AG04450 (cell line): ENCODE data around the gene LRRFIP2. TPM values are rescaled to one million over a fixed set of nuclear protein-coding genes. Genes with fewer than 3 reads are reported as not detected.

ENCODE experiments used
- CTCF ChIA-PET: fragments of 300-600, 350-600 bp; formaldehyde crosslinking; extraction: SDS; loops from one replicate; lab custom pipeline; 2022; ENCODE audit warnings: antibody characterized with exemption, inconsistent platforms; lab: Charles Lee
- POLR2A ChIA-PET: fragments of 350-600 bp; formaldehyde crosslinking; extraction: SDS; loops from one replicate; lab custom pipeline; 2021; ENCODE audit warnings: antibody characterized with exemption, inconsistent platforms; lab: Yijun Ruan, JAX
- DNase-seq: peaks from one replicate; pipeline ENCODE4 v3.0.0-alpha.2; 2011; ENCODE audit warnings: low read depth, low spot score
- H3K27ac ChIP-seq: one replicate; pipeline ENCODE4 v1.5.1; 2012; ENCODE audit warnings: low read depth, low read length, control low read depth
- H3K27me3 ChIP-seq: one replicate; pipeline ENCODE4 v1.6.0; 2012; ENCODE audit warnings: low read length; ENCODE audit not compliant: control insufficient read depth, insufficient read depth
- H3K4me3 ChIP-seq: 2 replicates; pipeline ENCODE4 v1.5.1; 2011; ENCODE audit warnings: mild to moderate bottlenecking, low read depth, low read length, control low read depth
- H3K9me3 ChIP-seq: 2 replicates; pipeline ENCODE4 v1.5.1; 2012; ENCODE audit warnings: low read length; ENCODE audit not compliant: control insufficient read depth, insufficient read depth
- polyA plus RNA-seq: library from polyadenylated mRNA; depleted of rRNA; stranded (reverse); fragments of >200 nt; gene quantifications from 2 replicates; pipeline ENCODE4 v1.2.3, GENCODE V29; 2011
- TF ChIP-seq, protein P1 (sequence below): IDR thresholded peaks from 2 replicates; pipeline ENCODE4 v1.5.1; 2011; ENCODE audit warnings: low read depth, low read length, control low read depth, inconsistent platforms

The LRRFIP2 gene
- polyA plus RNA-seq, 1 experiment = 52.7 TPM

DNA sequence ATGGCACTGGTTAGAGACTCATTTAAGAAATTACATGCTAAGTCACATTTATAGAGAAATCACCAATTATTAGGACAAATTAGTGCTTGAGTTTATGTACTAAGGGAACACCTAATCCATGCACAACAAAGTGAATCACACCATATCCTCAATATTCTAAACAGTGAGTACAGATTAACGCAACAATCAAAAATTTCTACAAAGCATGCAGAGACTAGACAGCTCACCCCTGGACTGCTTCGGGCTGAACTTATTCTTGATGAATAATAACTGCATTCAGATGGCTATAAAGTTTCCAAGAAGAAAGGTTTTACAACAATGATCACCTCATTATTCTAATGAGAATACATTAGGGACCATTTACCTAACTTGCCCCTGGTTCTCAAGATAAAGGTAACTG, 66.5 kb downstream of the LRRFIP2 start:
- no peaks in the 10 kb centered on the region for H3K9me3 ChIP-seq
- TF ChIP-seq, protein P1, sequence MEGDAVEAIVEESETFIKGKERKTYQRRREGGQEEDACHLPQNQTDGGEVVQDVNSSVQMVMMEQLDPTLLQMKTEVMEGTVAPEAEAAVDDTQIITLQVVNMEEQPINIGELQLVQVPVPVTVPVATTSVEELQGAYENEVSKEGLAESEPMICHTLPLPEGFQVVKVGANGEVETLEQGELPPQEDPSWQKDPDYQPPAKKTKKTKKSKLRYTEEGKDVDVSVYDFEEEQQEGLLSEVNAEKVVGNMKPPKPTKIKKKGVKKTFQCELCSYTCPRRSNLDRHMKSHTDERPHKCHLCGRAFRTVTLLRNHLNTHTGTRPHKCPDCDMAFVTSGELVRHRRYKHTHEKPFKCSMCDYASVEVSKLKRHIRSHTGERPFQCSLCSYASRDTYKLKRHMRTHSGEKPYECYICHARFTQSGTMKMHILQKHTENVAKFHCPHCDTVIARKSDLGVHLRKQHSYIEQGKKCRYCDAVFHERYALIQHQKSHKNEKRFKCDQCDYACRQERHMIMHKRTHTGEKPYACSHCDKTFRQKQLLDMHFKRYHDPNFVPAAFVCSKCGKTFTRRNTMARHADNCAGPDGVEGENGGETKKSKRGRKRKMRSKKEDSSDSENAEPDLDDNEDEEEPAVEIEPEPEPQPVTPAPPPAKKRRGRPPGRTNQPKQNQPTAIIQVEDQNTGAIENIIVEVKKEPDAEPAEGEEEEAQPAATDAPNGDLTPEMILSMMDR = no peak
- ChIA-PET POLR2A (no interaction called here), CTCF (no interaction called here)
- H3K27ac ChIP-seq = no peak overlapping the region
- no peak for DNase-seq
- H3K27me3 ChIP-seq = no peaks in the 10 kb centered on the region
- H3K4me3 ChIP-seq = no peak overlapping the region

DNA sequence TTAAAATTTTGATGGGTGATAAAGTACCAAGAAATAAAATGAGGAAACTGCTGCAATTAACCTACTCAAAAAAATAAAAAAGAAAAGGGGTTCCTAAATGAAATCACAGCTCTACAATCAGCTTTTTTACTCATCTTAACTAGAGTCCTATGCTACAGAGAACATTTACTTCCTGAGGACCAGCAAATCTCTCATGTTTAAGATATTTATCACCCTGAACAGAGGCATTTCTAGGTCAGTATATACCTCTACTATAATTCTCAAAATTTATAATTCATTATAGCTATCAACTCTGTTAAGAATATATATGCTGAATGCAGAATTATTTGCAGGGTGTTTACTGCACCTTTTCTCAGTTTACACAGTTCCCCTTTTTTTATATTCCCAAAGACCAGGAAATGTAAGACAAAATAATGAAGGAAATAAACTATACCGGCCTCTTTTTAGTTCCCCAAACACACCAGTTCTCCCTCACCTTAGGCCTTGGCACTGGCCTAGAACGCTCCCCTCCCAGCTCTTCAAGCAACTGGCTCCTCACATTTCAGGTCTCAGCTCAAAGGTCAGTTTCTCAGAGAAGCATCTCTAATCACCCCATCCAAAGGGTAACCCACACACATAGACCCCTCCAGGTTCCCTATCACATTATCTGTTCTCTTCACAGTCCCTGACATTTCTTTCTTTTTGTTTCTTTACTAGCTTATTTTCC, 71.1 kb downstream of the LRRFIP2 start:
- CTCF ChIA-PET = no interaction called here
- Histone ChIP-seq H3K27me3 (no peaks in the 10 kb centered on the region), H3K4me3 (no peak overlapping the region), H3K9me3 (no peaks in the 10 kb centered on the region), H3K27ac (no peak overlapping the region)
- POLR2A ChIA-PET = no interaction called here
- no peak for DNase-seq
- TF ChIP-seq, protein P1 = no peak

DNA sequence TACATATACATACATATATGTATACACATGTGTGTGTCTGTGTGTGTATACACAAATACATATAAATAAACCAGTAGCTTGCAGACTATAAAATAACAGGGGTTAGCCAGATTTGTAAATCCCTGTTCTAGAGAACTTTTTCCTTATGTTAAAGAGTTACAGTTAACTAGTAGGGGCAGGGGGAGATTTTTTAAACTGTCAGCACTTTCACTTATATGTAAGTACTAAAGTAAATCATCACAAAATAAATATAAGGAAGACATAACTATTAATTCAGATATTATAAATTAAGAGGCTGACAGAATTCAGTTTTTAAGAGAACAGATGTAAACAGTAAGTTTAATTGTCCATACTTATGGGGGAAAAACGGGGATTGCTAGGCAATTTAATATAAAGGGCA, 74.0 kb downstream of the LRRFIP2 start:
- TF ChIP-seq, protein P1 = no peak
- DNase-seq = no peak
- CTCF ChIA-PET = interaction anchor here (0.6 kb wide), 1 partner anchor 159 kb away, joined by 4 read pairs; no protein-coding TSS in a partner anchor
- Histone ChIP-seq H3K27me3 (no peaks in the 10 kb centered on the region), H3K27ac (no peak overlapping the region), H3K9me3 (no peaks in the 10 kb centered on the region), H3K4me3 (no peak overlapping the region)
- POLR2A ChIA-PET = no interaction called here

DNA sequence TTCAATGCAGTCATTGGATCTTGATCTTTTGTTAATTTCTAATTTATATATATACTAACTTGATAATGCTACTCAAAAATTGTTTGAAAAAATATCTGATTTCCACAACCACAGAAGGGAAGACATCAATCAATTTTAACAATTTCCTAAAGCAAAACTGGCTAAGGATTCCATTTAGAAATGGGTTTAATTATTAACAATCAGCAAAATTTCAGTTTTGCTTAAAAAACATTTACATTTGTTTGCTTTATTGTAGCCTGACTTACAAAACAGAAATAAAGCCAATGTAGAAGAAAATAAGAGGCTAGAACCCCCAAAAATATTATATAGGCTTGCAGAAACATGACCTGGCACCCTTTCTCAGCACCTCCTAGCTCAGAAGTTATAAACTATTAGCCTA, 74.9 kb downstream of the LRRFIP2 start:
- TF ChIP-seq, protein P1 = no peak
- Histone ChIP-seq H3K27me3 (no peaks in the 10 kb centered on the region), H3K27ac (no peak overlapping the region), H3K4me3 (no peak overlapping the region), H3K9me3 (no peaks in the 10 kb centered on the region)
- no peak for DNase-seq
- CTCF ChIA-PET = no interaction called here
- POLR2A ChIA-PET = no interaction called here

DNA sequence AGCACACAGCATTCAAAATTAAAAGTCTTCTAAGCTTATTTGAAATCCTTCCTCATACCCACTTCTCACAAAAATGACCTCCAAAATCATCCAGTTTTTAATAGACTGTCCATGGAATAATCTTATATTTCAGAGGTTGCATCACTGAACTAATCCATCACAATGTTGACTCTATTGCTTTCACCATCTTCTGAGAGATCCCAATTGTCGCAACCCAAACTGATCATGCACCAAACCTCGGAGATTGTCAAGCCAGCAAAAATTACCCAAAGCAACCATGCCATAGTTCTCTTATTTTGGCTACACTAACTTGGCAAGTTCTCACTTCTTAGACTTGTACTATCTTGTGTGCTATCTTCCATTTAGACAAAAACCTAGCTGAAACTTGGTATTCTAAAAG, 75.5 kb downstream of the LRRFIP2 start:
- CTCF ChIA-PET = no interaction called here
- Histone ChIP-seq H3K27me3 (no peaks in the 10 kb centered on the region), H3K9me3 (no peaks in the 10 kb centered on the region), H3K4me3 (no peak overlapping the region), H3K27ac (no peak overlapping the region)
- POLR2A ChIA-PET = no interaction called here
- TF ChIP-seq, protein P1 = no peak
- DNase-seq = no peak
